CD4-positive, alpha-beta memory T cell (primary cell): ENCODE data around the gene ADAT2. TPM values are rescaled to one million over a fixed set of nuclear protein-coding genes. Genes with fewer than 3 reads are reported as not detected.

Experiments
- CTCF ChIA-PET: fragments of 350-600 bp; sonication (Branson Sonifier 250); formaldehyde crosslinking; loops from one replicate; lab custom pipeline; 2021; ENCODE audit warnings: inconsistent platforms; ENCODE audit not compliant: partially characterized antibody; lab: Charles Lee
- POLR2A ChIA-PET: fragments of 350-600 bp; sonication (Branson Sonifier 250); formaldehyde crosslinking; loops from one replicate; lab custom pipeline; 2021; ENCODE audit not compliant: partially characterized antibody; lab: Charles Lee
- DNase-seq, 5 donors: peaks; one replicate each; pipeline versions ENCODE4 v3.0.0 to v3.0.0-alpha.2; 2020 to 2022; ENCODE audit warnings: mixed read lengths in 1 of 5
- H3K27ac ChIP-seq: one replicate; pipeline ENCODE4 v1.7.0; 2013; ENCODE audit warnings: low read depth, low read length
- H3K27me3 ChIP-seq: 2 replicates; pipeline ENCODE4 v1.7.0; 2013; ENCODE audit warnings: mild to moderate bottlenecking, low read length, moderate library complexity; ENCODE audit not compliant: insufficient read depth
- H3K36me3 ChIP-seq: 2 replicates; pipeline ENCODE4 v1.7.0; 2013; ENCODE audit warnings: mild to moderate bottlenecking, low read length, moderate library complexity; ENCODE audit not compliant: insufficient read depth
- H3K4me1 ChIP-seq: 2 replicates; pipeline ENCODE4 v1.7.0; 2013; ENCODE audit warnings: mild to moderate bottlenecking, low read length, moderate library complexity; ENCODE audit not compliant: insufficient read depth
- H3K4me3 ChIP-seq, 2 donors: one replicate each; pipeline ENCODE4 v1.7.0; 2013; ENCODE audit warnings: low read length in 2 of 2, mild to moderate bottlenecking in 1 of 2
- H3K9me3 ChIP-seq, 2 donors: one replicate each; pipeline ENCODE4 v1.7.0; 2013; ENCODE audit warnings: low read length in 2 of 2, control low read depth in 1 of 2; ENCODE audit not compliant: control insufficient read depth in 1 of 2
- H3K27ac Mint-ChIP-seq, 7 donors: one replicate each; pipeline ENCODE4 v1.8.0; 2020 to 2021; ENCODE audit warnings: mixed read lengths in 7 of 7, mild to moderate bottlenecking in 6 of 7, inconsistent platforms in 3 of 7, moderate library complexity in 3 of 7
- H3K27me3 Mint-ChIP-seq, 2 donors: one replicate each; pipeline ENCODE4 v1.8.0; 2020 to 2021; ENCODE audit warnings: mixed read lengths in 2 of 2
- H3K36me3 Mint-ChIP-seq, 2 donors: one replicate each; pipeline ENCODE4 v1.8.0; 2020 to 2021; ENCODE audit warnings: mixed read lengths in 2 of 2, inconsistent platforms in 1 of 2, mild to moderate bottlenecking in 1 of 2
- H3K4me1 Mint-ChIP-seq, 4 donors: one replicate each; pipeline ENCODE4 v1.8.0; 2020 to 2021; ENCODE audit warnings: mixed read lengths in 4 of 4, mild to moderate bottlenecking in 1 of 4
- H3K4me3 Mint-ChIP-seq, 8 donors: one replicate each; pipeline ENCODE4 v1.8.0; 2020 to 2021; ENCODE audit warnings: mixed read lengths in 8 of 8, mild to moderate bottlenecking in 7 of 8, moderate library complexity in 6 of 8, inconsistent platforms in 3 of 8
- H3K9me3 Mint-ChIP-seq, 8 donors: one replicate each; pipeline ENCODE4 v1.8.0; 2020 to 2021; ENCODE audit warnings: mixed read lengths in 8 of 8, mild to moderate bottlenecking in 5 of 8, inconsistent platforms in 3 of 8, moderate library complexity in 1 of 8
- intact Hi-C: fragments of 100-400 bp; cut with micrococcal nuclease; formaldehyde crosslinking; loops from one replicate; pipeline ENCODE4 v1.15.1; 2023
- polyA plus RNA-seq, 2 donors: library from polyadenylated mRNA; unstranded; fragments of 300-500 nt; fragmentation: Illumina TruSeq; gene quantifications; one replicate each; pipeline ENCODE4 v1.2.3, GENCODE V29; 2021
- total RNA-seq, 2 experiments: library from RNA; stranded (reverse); gene quantifications; one replicate each; pipeline ENCODE4 v1.2.3, GENCODE V29; 2021

ADAT2 gene
- total and polyA plus RNA-seq, 4 experiments from 2014 or later = 0.31 to 11.2 (median 6.0) TPM

DNA sequence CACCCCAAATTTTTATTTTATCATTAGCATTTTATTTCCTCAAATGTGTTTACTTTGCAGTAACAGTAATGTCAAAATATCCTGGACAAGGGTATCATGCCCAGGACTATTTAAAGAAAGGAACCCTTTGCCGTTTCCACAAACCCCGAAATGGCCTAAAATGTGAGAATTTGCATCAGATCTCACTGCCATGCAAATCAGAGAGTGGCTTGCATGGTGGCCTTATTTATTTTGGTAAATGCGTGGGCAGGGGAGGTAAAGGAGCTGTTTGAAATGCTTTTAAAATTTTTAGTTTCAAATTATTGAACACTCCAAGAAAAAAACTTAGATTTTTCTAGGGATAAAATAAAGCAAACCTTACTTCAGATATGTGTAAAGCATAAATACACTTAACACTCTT lies 43.8 kb downstream of the ADAT2 start:
- Mint-ChIP-seq H3K4me3 (no peak overlapping the region), H3K27me3 (peaks cover 0 to 2% of the 10 kb centered on the region in 2 donors)
- intact Hi-C loops = no loop called here

DNA sequence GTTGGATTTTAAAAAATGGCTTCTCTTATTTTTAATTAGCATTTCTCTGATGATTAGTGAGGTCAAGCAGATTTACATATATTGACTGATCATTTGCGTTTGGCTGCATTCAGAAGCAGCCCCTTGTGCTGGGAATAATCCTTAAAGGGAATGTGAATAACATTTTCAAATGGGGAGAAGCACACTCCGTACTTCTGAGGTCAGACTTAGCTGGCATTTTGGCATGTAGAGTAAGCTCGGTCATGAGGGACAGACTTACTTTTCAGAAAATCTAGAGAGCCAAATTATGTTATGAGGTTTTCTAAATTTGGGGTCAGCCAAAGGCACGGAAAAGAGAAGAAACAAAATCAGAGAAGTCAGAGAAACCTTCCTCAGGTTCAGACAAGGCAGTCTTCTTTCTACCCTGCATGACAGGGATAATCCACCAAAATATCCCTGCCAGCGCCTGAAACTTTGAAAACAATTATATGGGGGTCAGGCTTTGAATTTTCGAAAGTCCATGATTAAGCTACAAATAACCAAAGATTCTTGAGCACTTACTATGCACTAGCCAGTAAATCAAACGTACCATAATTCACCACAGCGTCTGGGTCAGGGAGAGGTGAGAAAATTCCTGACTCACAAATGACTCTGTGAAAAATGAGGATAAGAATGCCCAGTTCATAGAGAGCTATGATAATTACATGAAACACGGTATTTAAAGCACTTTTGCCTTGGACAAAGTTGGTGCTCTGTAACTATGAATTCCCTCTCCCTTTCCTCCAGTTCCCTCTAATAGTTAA lies 44.9 kb downstream of the ADAT2 start:
- H3K4me1 Mint-ChIP-seq = peaks cover 7 to 13% (median 11%) of the 10 kb centered on the region in 4 donors
- DNase-seq = no peak
- CTCF ChIA-PET = no interaction called here
- POLR2A ChIA-PET = no interaction called here
- H3K27me3 Mint-ChIP-seq = peaks cover 0 to 2% of the 10 kb centered on the region in 2 donors
- no peaks in the 10 kb centered on the region for H3K9me3 ChIP-seq
- no peaks in the 10 kb centered on the region for H3K36me3 ChIP-seq
- H3K4me1 ChIP-seq = peaks cover 10% of the 10 kb centered on the region
- no peak overlapping the region for H3K4me3 Mint-ChIP-seq
- intact Hi-C loops = no loop called here
- H3K36me3 Mint-ChIP-seq = no peaks in the 10 kb centered on the region
- no peaks in the 10 kb centered on the region for H3K27me3 ChIP-seq
- H3K4me3 ChIP-seq = no peak overlapping the region
- no peak overlapping the region for H3K27ac Mint-ChIP-seq
- no peak overlapping the region for H3K27ac ChIP-seq
- peaks cover 0 to 4% (median 0%) of the 10 kb centered on the region in 8 donors for H3K9me3 Mint-ChIP-seq

More for the DNA sequence above, 43.8 kb downstream of the ADAT2 start:
- no peak overlapping the region for H3K27ac ChIP-seq
- H3K27me3 ChIP-seq = no peaks in the 10 kb centered on the region
- peaks cover 0 to 4% (median 0%) of the 10 kb centered on the region in 8 donors for H3K9me3 Mint-ChIP-seq
- DNase-seq = no peak
- peaks cover 0 to 2% (median 2%) of the 10 kb centered on the region in 4 donors for H3K4me1 Mint-ChIP-seq
- CTCF ChIA-PET = no interaction called here
- no peak overlapping the region for H3K4me3 ChIP-seq
- POLR2A ChIA-PET = no interaction called here
- H3K4me1 ChIP-seq = no peaks in the 10 kb centered on the region
- no peaks in the 10 kb centered on the region for H3K36me3 ChIP-seq
- H3K27ac Mint-ChIP-seq = no peak overlapping the region
- H3K36me3 Mint-ChIP-seq = no peaks in the 10 kb centered on the region
- H3K9me3 ChIP-seq = no peaks in the 10 kb centered on the region

- intact Hi-C loops = no loop called here
- POLR2A ChIA-PET = no interaction called here
- DNase-seq = no peak
- Mint-ChIP-seq H3K9me3 (no peaks in the 10 kb centered on the region), H3K4me1 (peaks cover 20 to 38% (median 26%) of the 10 kb centered on the region in 4 donors), H3K36me3 (no peaks in the 10 kb centered on the region), H3K4me3 (no peak overlapping the region), H3K27me3 (peaks cover 0 to 2% of the 10 kb centered on the region in 2 donors), H3K27ac (no peak overlapping the region)
- CTCF ChIA-PET = no interaction called here
- no peaks in the 10 kb centered on the region for H3K9me3 ChIP-seq
- no peak overlapping the region for H3K4me3 ChIP-seq
- H3K27ac ChIP-seq = no peak overlapping the region
- no peaks in the 10 kb centered on the region for H3K27me3 ChIP-seq
- peaks cover 18% of the 10 kb centered on the region for H3K4me1 ChIP-seq
- H3K36me3 ChIP-seq = no peaks in the 10 kb centered on the region
Measured at GRCh38 chr6:143402721-143403336, 47.7 kb downstream of the ADAT2 start.

GRCh38 chr6:143401636-143402370 lies 48.7 kb downstream of the ADAT2 start:
- Mint-ChIP-seq H3K27me3 (peaks cover 0 to 2% of the 10 kb centered on the region in 2 donors), H3K4me1 (peaks cover 21 to 49% (median 34%) of the 10 kb centered on the region in 4 donors), H3K9me3 (no peaks in the 10 kb centered on the region), H3K27ac (no peak overlapping the region), H3K4me3 (no peak overlapping the region), H3K36me3 (no peaks in the 10 kb centered on the region)
- Histone ChIP-seq H3K4me1 (peaks cover 22% of the 10 kb centered on the region), H3K27me3 (no peaks in the 10 kb centered on the region), H3K27ac (no peak overlapping the region), H3K4me3 (no peak overlapping the region), H3K9me3 (no peaks in the 10 kb centered on the region), H3K36me3 (no peaks in the 10 kb centered on the region)
- ChIA-PET POLR2A (interaction anchor here (1.2 kb wide), 1 partner anchor 49 kb away, joined by 3 read pairs; the partner anchor contains the start of genes ADAT2 and PEX3), CTCF (no interaction called here)
- intact Hi-C loops = no loop called here
- no peak for DNase-seq

GRCh38 chr6:143401068-143401446 lies 49.4 kb downstream of the ADAT2 start:
- Histone ChIP-seq H3K36me3 (no peaks in the 10 kb centered on the region), H3K4me1 (peaks cover 26% of the 10 kb centered on the region), H3K27ac (no peak overlapping the region), H3K4me3 (no peak overlapping the region), H3K9me3 (no peaks in the 10 kb centered on the region), H3K27me3 (no peaks in the 10 kb centered on the region)
- peak overlapping the region in 5 of 7 donors; percentile 12 to 83 (median 59) for H3K27ac Mint-ChIP-seq
- intact Hi-C loops = no loop called here
- POLR2A ChIA-PET = interaction anchor here (1.1 to 1.2 kb wide), 2 partner anchors 27 to 49 kb away, joined by 3 read pairs; partner anchors contain the start of genes ADAT2 and PEX3
- H3K4me3 Mint-ChIP-seq = peak overlapping the region in 5 of 8 donors; percentile 21 to 54 (median 40)
- H3K9me3 Mint-ChIP-seq = no peaks in the 10 kb centered on the region
- CTCF ChIA-PET = interaction anchor here (1.2 kb wide), 2 partner anchors 16 to 25 kb away, joined by 3 read pairs; no protein-coding TSS in a partner anchor
- H3K4me1 Mint-ChIP-seq = peaks cover 24 to 55% (median 40%) of the 10 kb centered on the region in 4 donors
- no peak for DNase-seq
- H3K27me3 Mint-ChIP-seq = no peaks in the 10 kb centered on the region
- no peaks in the 10 kb centered on the region for H3K36me3 Mint-ChIP-seq

GRCh38 chr6:143400258-143401067 lies 50.0 kb downstream of the ADAT2 start:
- intact Hi-C loops = no loop called here
- Histone ChIP-seq H3K4me3 (no peak overlapping the region), H3K36me3 (no peaks in the 10 kb centered on the region), H3K27me3 (no peaks in the 10 kb centered on the region), H3K4me1 (peaks cover 26% of the 10 kb centered on the region), H3K9me3 (no peaks in the 10 kb centered on the region), H3K27ac (no peak overlapping the region)
- CTCF ChIA-PET = interaction anchor here (1.2 kb wide), 2 partner anchors 16 to 26 kb away, joined by 3 read pairs; no protein-coding TSS in a partner anchor
- Mint-ChIP-seq H3K4me1 (peaks cover 24 to 55% (median 40%) of the 10 kb centered on the region in 4 donors), H3K27me3 (no peaks in the 10 kb centered on the region), H3K9me3 (no peaks in the 10 kb centered on the region), H3K36me3 (no peaks in the 10 kb centered on the region), H3K27ac (peak overlapping the region; percentile 12 to 83 (median 59)), H3K4me3 (peak overlapping the region in 6 of 8 donors; percentile 21 to 54 (median 40))
- POLR2A ChIA-PET = interaction anchor here (1.1 to 1.2 kb wide), 2 partner anchors 27 to 50 kb away, joined by 3 read pairs; partner anchors contain the start of genes ADAT2 and PEX3
- DNase-seq = peak in 4 of 5 donors; percentile 7 to 25 (median 20)
